K562 (cell line): ENCODE results near the gene ST8SIA2. TPM values are rescaled to one million over a fixed set of nuclear protein-coding genes. Genes with fewer than 3 reads are reported as not detected.

ENCODE experiments used
- ATAC-seq: fragments of 200-7000 bp; cut with Tn5 transposase; 3 replicates; pipeline ENCODE4 v1.9.1; 2020; ENCODE audit warnings: moderate library complexity
- BruUV-seq: library from RNA; stranded (reverse); fragments of 400-500 nt; replicated peaks from 2 replicates; lab custom pipeline; 2021; lab: Mats Ljungman, UMichigan
- CTCF ChIA-PET: fragments of 300-600 bp; formaldehyde crosslinking; extraction: SDS; loops from one replicate; lab custom pipeline; 2021; ENCODE audit warnings: low intra/inter-chr PET ratio; lab: Yijun Ruan, JAX
- POLR2A ChIA-PET: fragments of 300-600, 350-650 bp; sonication (Branson Sonifier 250); formaldehyde crosslinking; extraction: SDS; loops from one replicate; lab custom pipeline; 2021; ENCODE audit warnings: antibody characterized with exemption, inconsistent platforms; lab: Yijun Ruan, JAX
- DNase-seq, 4 experiments: peaks; one replicate each; pipeline versions ENCODE4 v3.0.0 to v3.0.0-alpha.2; 2011 to 2018; ENCODE audit warnings: low spot score in 3 of 4, mixed read lengths in 3 of 4; ENCODE audit errors: extremely low read depth in 1 of 4
- FAIRE-seq: peaks from 2 replicates; lab custom pipeline; 2011; peaks lifted over from hg19 to GRCh38; lab: Jason Lieb, UNC
- H2AFZ ChIP-seq: 2 replicates; pipeline ENCODE4 v1.6.0; 2011; ENCODE audit warnings: low read depth, low read length, control low read depth, inconsistent platforms
- H3K27ac ChIP-seq: fragments of 200-600 bp; 3 replicates; pipeline ENCODE4 v1.8.0; 2011; ENCODE audit warnings: low read depth, mild to moderate bottlenecking, control low read depth, inconsistent platforms, low read length, moderate library complexity, mixed read lengths; ENCODE audit errors: extremely low read depth
- H3K27me3 ChIP-seq, 2 experiments: fragments of 300-600 bp in 1 of 2; 2 replicates in 1 of 2; 3 replicates in 1 of 2; pipeline versions ENCODE4 v1.6.0 to v1.8.0; 2011; ENCODE audit warnings: inconsistent platforms in 2 of 2, low read length in 2 of 2, mild to moderate bottlenecking in 1 of 2, mixed read lengths in 1 of 2, moderate library complexity in 1 of 2; ENCODE audit not compliant: control insufficient read depth in 2 of 2, insufficient read depth in 2 of 2
- H3K36me3 ChIP-seq: fragments of 300-600 bp; 3 replicates; pipeline ENCODE4 v1.8.0; 2011; ENCODE audit warnings: mild to moderate bottlenecking, low read length, inconsistent platforms; ENCODE audit not compliant: control insufficient read depth, insufficient read depth
- H3K4me1 ChIP-seq, 2 experiments: fragments of 200-600 bp in 1 of 2; replicated peaks in 1 of 2; 2 replicates in 1 of 2; 3 replicates in 1 of 2; pipeline versions ENCODE4 v1.5.1 to v1.8.0; 2011; ENCODE audit warnings: inconsistent platforms in 2 of 2, low read length in 2 of 2, mild to moderate bottlenecking in 1 of 2, mixed read lengths in 1 of 2, moderate library complexity in 1 of 2; ENCODE audit not compliant: control insufficient read depth in 2 of 2, insufficient read depth in 2 of 2
- H3K4me2 ChIP-seq: 2 replicates; pipeline ENCODE4 v1.6.1; 2011; ENCODE audit warnings: low read length, control low read depth, inconsistent platforms, mixed read lengths; ENCODE audit not compliant: insufficient read depth
- H3K4me3 ChIP-seq: fragments of 200-600 bp; sonication (generic), shearing (Covaris generic); 2 replicates; pipeline ENCODE4 v1.5.1; 2016; ENCODE audit warnings: control low read depth, inconsistent platforms
- H3K79me2 ChIP-seq: fragments of 200-600 bp; 3 replicates; pipeline ENCODE4 v1.8.0; 2011; ENCODE audit warnings: low read length, inconsistent platforms; ENCODE audit not compliant: control insufficient read depth, insufficient read depth
- H3K9ac ChIP-seq, 2 experiments: 2 replicates each; pipeline versions ENCODE4 v1.6.0 to v1.6.1; 2011; ENCODE audit warnings: low read depth in 2 of 2, low read length in 2 of 2, control low read depth in 1 of 2, inconsistent platforms in 1 of 2, mild to moderate bottlenecking in 1 of 2, mixed read lengths in 1 of 2; ENCODE audit not compliant: insufficient read depth in 1 of 2
- H3K9me1 ChIP-seq: one replicate; pipeline ENCODE4 v1.6.0; 2011; ENCODE audit warnings: inconsistent platforms, mild to moderate bottlenecking, low read length, moderate library complexity; ENCODE audit not compliant: control insufficient read depth, insufficient read depth
- H3K9me3 ChIP-seq: replicated peaks from 2 replicates; pipeline ENCODE4 v1.5.1; 2011; ENCODE audit warnings: low read depth, low read length, inconsistent platforms; ENCODE audit not compliant: control insufficient read depth, insufficient read depth
- H4K20me1 ChIP-seq: replicated peaks from 2 replicates; pipeline ENCODE4 v1.6.1; 2011; ENCODE audit warnings: low read length, inconsistent platforms, mixed read lengths; ENCODE audit not compliant: control insufficient read depth, insufficient read depth
- LCOR ChIP-seq: sonication (generic); formaldehyde crosslinking; IDR thresholded peaks from 2 replicates; pipeline ENCODE4 v1.8.0; 2022; ENCODE audit warnings: mild to moderate bottlenecking, missing genetic modification reagents
- NFYB ChIP-seq: IDR thresholded peaks from 2 replicates; pipeline ENCODE4 v1.6.1; 2011; ENCODE audit warnings: mild to moderate bottlenecking, moderate library complexity; ENCODE audit not compliant: insufficient read length; ENCODE audit errors: extremely low read depth
- ZNF79 ChIP-seq: fragments of 250-450 bp; sonication (Bioruptor Pico); IDR thresholded peaks from 2 replicates; pipeline ENCODE4 v1.4.0; 2020; ENCODE audit warnings: low read depth, mild to moderate bottlenecking, moderate library complexity
- in situ Hi-C: fragments of 300-500 bp; cut with MboI; formaldehyde crosslinking; loops from 4 replicates; pipeline ENCODE4 v1.15.0; 2018; ENCODE audit warnings: inconsistent platforms, mixed read lengths
- intact Hi-C: fragments of 100-400 bp; cut with micrococcal nuclease; formaldehyde crosslinking; loops from 2 replicates; pipeline ENCODE4 v1.14.2; 2022
- polyA plus RNA-seq, 8 experiments: library from polyadenylated mRNA; depleted of rRNA in 4 of 8; stranded (reverse) in 5 of 8; unstranded in 3 of 8; fragments of >200 nt; fragmentation: Nextera tagmentation in 2 of 8; fragmentation: Illumina TruSeq in 1 of 8; extraction: Ambion mirVana in 2 of 8; extraction: Trizol in 1 of 8; gene quantifications; 2 replicates each; pipeline versions ENCODE4 v1.2.1 to v1.2.3, GENCODE V29; 2011 to 2014; ENCODE audit warnings: inconsistent platforms in 1 of 8, missing spikeins in 1 of 8
- total RNA-seq, 7 experiments: library from RNA; depleted of rRNA in 6 of 7; stranded (reverse); fragments of >200 nt in 6 of 7; fragmentation: Illumina TruSeq in 2 of 7; extraction: Trizol in 2 of 7; gene quantifications; 2 replicates each; pipeline versions ENCODE4 v1.2.1 to v1.2.3, GENCODE V29; 2011 to 2021; ENCODE audit warnings: low replicate concordance in 1 of 7
- TF ChIP-seq, protein P1 (sequence below): fragments of 450-650 bp; formaldehyde crosslinking; IDR thresholded peaks from 2 replicates; pipeline ENCODE4 v1.4.0; 2020; ENCODE audit warnings: mild to moderate bottlenecking, moderate library complexity
- TF ChIP-seq, protein P2 (sequence below): fragments of 200-600 bp; sonication (generic); IDR thresholded peaks from one replicate; pipeline ENCODE4 v1.6.1; 2012; ENCODE audit warnings: mild to moderate bottlenecking, low read depth, low read length, inconsistent platforms

Gene ST8SIA2
- total and polyA plus RNA-seq, 9 of the 15 experiments (the other 6 are each of a cell fraction or from before 2014, with no cell fraction given): not detected

DNA sequence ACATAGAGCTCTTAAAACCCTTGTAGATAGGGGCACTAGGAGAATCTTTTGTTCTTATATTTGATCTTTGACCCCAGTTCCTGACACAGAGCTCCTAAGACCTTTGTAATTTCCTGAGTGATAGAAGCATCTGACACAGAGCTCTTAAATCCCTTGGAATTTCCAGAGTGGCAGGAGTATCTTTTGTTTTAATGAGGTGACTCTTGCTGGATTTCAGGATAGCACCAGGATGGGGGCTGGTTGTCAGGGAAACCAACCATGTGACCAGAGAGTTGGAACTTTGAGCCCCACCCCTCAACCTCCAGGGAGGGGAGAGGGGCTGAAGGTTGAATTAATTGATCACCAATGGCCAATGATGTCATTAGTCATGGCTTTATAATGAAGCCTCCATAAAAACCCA lies 47.6 kb upstream of the ST8SIA2 start:
- BruUV-seq: no TSS peak
- Histone ChIP-seq H3K36me3 (no peaks in the 10 kb centered on the region), H3K4me3 (no peak overlapping the region), H4K20me1 (no peaks in the 10 kb centered on the region), H2AFZ (no peak overlapping the region), H3K9me1 (no peaks in the 10 kb centered on the region), H3K4me1 (no peaks in the 10 kb centered on the region), H3K79me2 (no peaks in the 10 kb centered on the region), H3K9me3 (no peaks in the 10 kb centered on the region), H3K27me3 (peaks cover 0 to 29% of the 10 kb centered on the region in 2 experiments; a peak in 2 of 5 replicates), H3K9ac (no peak overlapping the region), H3K4me2 (no peak overlapping the region), H3K27ac (no peak overlapping the region)
- DNase-seq (no peak), ATAC-seq (no peak), FAIRE-seq (no peak)
- in situ Hi-C loops: no loop called here
- ChIA-PET CTCF (no interaction called here), POLR2A (no interaction called here)
- intact Hi-C loops: no loop called here
- TF ChIP-seq, protein P1, sequence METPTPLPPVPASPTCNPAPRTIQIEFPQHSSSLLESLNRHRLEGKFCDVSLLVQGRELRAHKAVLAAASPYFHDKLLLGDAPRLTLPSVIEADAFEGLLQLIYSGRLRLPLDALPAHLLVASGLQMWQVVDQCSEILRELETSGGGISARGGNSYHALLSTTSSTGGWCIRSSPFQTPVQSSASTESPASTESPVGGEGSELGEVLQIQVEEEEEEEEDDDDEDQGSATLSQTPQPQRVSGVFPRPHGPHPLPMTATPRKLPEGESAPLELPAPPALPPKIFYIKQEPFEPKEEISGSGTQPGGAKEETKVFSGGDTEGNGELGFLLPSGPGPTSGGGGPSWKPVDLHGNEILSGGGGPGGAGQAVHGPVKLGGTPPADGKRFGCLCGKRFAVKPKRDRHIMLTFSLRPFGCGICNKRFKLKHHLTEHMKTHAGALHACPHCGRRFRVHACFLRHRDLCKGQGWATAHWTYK (CRISPR knock-in tag): no peak
- TF ChIP-seq NFYB (no peak), LCOR (CRISPR knock-in tag) (no peak), ZNF79 (no peak)
- TF ChIP-seq, protein P2, sequence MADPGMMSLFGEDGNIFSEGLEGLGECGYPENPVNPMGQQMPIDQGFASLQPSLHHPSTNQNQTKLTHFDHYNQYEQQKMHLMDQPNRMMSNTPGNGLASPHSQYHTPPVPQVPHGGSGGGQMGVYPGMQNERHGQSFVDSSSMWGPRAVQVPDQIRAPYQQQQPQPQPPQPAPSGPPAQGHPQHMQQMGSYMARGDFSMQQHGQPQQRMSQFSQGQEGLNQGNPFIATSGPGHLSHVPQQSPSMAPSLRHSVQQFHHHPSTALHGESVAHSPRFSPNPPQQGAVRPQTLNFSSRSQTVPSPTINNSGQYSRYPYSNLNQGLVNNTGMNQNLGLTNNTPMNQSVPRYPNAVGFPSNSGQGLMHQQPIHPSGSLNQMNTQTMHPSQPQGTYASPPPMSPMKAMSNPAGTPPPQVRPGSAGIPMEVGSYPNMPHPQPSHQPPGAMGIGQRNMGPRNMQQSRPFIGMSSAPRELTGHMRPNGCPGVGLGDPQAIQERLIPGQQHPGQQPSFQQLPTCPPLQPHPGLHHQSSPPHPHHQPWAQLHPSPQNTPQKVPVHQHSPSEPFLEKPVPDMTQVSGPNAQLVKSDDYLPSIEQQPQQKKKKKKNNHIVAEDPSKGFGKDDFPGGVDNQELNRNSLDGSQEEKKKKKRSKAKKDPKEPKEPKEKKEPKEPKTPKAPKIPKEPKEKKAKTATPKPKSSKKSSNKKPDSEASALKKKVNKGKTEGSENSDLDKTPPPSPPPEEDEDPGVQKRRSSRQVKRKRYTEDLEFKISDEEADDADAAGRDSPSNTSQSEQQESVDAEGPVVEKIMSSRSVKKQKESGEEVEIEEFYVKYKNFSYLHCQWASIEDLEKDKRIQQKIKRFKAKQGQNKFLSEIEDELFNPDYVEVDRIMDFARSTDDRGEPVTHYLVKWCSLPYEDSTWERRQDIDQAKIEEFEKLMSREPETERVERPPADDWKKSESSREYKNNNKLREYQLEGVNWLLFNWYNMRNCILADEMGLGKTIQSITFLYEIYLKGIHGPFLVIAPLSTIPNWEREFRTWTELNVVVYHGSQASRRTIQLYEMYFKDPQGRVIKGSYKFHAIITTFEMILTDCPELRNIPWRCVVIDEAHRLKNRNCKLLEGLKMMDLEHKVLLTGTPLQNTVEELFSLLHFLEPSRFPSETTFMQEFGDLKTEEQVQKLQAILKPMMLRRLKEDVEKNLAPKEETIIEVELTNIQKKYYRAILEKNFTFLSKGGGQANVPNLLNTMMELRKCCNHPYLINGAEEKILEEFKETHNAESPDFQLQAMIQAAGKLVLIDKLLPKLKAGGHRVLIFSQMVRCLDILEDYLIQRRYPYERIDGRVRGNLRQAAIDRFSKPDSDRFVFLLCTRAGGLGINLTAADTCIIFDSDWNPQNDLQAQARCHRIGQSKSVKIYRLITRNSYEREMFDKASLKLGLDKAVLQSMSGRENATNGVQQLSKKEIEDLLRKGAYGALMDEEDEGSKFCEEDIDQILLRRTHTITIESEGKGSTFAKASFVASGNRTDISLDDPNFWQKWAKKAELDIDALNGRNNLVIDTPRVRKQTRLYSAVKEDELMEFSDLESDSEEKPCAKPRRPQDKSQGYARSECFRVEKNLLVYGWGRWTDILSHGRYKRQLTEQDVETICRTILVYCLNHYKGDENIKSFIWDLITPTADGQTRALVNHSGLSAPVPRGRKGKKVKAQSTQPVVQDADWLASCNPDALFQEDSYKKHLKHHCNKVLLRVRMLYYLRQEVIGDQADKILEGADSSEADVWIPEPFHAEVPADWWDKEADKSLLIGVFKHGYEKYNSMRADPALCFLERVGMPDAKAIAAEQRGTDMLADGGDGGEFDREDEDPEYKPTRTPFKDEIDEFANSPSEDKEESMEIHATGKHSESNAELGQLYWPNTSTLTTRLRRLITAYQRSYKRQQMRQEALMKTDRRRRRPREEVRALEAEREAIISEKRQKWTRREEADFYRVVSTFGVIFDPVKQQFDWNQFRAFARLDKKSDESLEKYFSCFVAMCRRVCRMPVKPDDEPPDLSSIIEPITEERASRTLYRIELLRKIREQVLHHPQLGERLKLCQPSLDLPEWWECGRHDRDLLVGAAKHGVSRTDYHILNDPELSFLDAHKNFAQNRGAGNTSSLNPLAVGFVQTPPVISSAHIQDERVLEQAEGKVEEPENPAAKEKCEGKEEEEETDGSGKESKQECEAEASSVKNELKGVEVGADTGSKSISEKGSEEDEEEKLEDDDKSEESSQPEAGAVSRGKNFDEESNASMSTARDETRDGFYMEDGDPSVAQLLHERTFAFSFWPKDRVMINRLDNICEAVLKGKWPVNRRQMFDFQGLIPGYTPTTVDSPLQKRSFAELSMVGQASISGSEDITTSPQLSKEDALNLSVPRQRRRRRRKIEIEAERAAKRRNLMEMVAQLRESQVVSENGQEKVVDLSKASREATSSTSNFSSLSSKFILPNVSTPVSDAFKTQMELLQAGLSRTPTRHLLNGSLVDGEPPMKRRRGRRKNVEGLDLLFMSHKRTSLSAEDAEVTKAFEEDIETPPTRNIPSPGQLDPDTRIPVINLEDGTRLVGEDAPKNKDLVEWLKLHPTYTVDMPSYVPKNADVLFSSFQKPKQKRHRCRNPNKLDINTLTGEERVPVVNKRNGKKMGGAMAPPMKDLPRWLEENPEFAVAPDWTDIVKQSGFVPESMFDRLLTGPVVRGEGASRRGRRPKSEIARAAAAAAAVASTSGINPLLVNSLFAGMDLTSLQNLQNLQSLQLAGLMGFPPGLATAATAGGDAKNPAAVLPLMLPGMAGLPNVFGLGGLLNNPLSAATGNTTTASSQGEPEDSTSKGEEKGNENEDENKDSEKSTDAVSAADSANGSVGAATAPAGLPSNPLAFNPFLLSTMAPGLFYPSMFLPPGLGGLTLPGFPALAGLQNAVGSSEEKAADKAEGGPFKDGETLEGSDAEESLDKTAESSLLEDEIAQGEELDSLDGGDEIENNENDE: no peak
